ENCODE results near the gene GTSE1.

GRCh38 chr22:46319319-46319718, 22.6 kb downstream of the GTSE1 start:
- TF ChIP-seq SIN3A (IDR thresholded peaks at IDR 0.05; ENCODE audit: borderline replicate concordance, insufficient read depth, low read length) (no peak), TAF1 (IDR thresholded peaks at IDR 0.05; ENCODE audit: borderline replicate concordance, insufficient read depth, low read length) (no peak), REST (IDR thresholded peaks at IDR 0.05; ENCODE audit: insufficient read depth in 1 of 2, low read depth in 2 of 2, low read length in 2 of 2) (no peak)
